Mucosa of stomach (tissue), 1 donor: ENCODE measurements around the gene SLC38A11.

Experiments
- H3K27me3 ChIP-seq: one replicate; pipeline ENCODE4 v1.7.0; 2013; ENCODE audit warnings: mild to moderate bottlenecking, low read length; ENCODE audit not compliant: control insufficient read depth, insufficient read depth
- H3K36me3 ChIP-seq: one replicate; pipeline ENCODE4 v1.7.0; 2013; ENCODE audit warnings: low read length; ENCODE audit not compliant: control insufficient read depth, insufficient read depth
- H3K4me1 ChIP-seq: one replicate; pipeline ENCODE4 v1.7.0; 2013; ENCODE audit warnings: mild to moderate bottlenecking, low read length; ENCODE audit not compliant: control insufficient read depth, insufficient read depth
- H3K4me3 ChIP-seq: one replicate; pipeline ENCODE4 v1.7.0; 2013; ENCODE audit warnings: low read length
- H3K9ac ChIP-seq: one replicate; pipeline ENCODE4 v1.7.0; 2013; ENCODE audit warnings: mild to moderate bottlenecking, low read length, moderate library complexity
- H3K9me3 ChIP-seq: one replicate; pipeline ENCODE4 v1.7.0; 2013; ENCODE audit warnings: mild to moderate bottlenecking, low read length, moderate library complexity; ENCODE audit not compliant: control insufficient read depth
- donor health status: Pancreatic carcinoma.

Gene SLC38A11

DNA sequence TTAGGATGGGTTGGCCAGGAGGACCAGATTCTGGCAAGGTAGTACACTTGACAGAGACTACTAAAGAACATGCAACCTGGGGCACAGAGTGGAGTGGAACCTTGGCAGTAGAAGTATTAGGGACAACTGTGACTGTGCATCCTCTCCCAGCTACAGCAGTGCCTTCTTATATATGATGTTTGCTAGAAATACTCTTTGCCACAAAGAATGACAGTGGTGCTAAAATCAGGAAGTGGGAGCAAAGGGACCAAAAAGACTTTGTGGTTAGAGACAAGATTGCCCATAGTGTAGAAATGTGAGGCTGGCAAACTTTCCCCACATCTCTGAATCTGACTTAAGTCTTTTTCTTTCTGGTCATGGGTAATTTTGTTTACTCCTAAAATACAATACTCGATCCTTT lies 9.4 kb upstream of the SLC38A11 start:
- no peaks in the 10 kb centered on the region for H3K27me3 ChIP-seq
- H3K9me3 ChIP-seq, result no peaks in the 10 kb centered on the region
- H3K36me3 ChIP-seq, result no peaks in the 10 kb centered on the region
- H3K4me1 ChIP-seq, result no peaks in the 10 kb centered on the region
- no peak overlapping the region for H3K4me3 ChIP-seq
- H3K9ac ChIP-seq, result no peak overlapping the region

DNA sequence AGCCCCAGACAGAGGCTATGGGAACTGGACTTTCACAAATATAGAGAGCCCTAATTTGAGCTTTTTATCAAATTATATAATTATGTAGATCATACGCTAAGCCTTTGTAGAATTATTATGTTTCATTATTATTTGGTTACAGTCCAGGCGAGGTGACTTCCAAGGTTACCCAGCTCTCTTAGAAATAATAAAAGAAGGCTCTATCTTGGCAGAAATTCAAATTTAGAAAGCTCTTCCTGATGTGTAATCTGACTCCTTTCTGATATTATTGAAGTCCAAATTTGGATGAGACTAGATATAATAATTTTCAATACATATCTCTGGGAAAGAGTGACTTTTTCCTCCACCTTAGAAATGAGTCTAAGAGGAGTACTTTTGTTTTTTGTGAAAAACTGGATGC lies 4.8 kb upstream of the SLC38A11 start:
- Histone ChIP-seq H3K9me3 (no peaks in the 10 kb centered on the region), H3K27me3 (no peaks in the 10 kb centered on the region)

DNA sequence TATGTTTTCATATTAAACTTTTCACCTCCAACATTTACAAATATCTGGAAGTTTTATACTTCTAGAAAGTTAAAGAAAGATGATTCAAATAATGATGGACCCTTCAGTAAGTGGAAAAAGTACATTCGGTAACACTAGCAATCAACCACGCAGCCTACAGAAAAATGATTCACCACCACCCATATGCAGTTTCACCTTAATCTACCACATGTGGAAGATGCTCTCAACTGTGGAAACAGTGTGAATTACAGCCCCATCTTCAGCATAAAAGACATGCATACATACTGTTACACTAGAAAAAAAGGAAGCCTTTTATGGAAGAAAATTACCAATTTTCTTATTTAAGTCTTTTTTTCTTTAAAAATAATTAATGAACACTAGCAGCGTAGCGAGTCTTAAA lies 1.1 kb downstream of the SLC38A11 start:
- Histone ChIP-seq H3K4me3 (no peak overlapping the region), H3K36me3 (no peaks in the 10 kb centered on the region), H3K4me1 (no peaks in the 10 kb centered on the region), H3K27me3 (no peaks in the 10 kb centered on the region), H3K9ac (peak overlapping the region; percentile 73), H3K9me3 (no peaks in the 10 kb centered on the region)

More for the DNA sequence above, 4.8 kb upstream of the SLC38A11 start:
- no peak overlapping the region for H3K4me3 ChIP-seq
- H3K4me1 ChIP-seq, result no peaks in the 10 kb centered on the region
- H3K36me3 ChIP-seq, result no peaks in the 10 kb centered on the region
- H3K9ac ChIP-seq, result no peak overlapping the region

DNA sequence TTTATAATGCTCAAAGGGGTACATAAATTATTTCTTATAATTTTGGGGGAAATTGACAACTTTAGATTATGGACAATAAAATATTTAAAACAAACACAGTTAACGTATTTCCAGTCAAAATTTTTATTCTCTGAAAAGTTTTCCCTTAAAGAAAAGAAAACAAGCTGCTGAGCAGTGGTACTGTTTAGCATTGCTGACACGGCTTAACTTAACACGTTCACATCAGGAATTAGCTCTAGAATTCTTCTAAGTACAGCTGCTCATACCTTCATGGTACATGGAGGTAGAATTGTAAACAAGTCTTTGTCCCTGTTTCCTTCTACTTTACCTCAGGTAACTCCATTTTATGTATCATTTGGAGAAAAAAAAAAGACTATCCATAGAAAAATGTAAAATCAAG lies 2.0 kb downstream of the SLC38A11 start:
- no peak overlapping the region for H3K4me3 ChIP-seq
- no peaks in the 10 kb centered on the region for H3K4me1 ChIP-seq
- H3K36me3 ChIP-seq, result no peaks in the 10 kb centered on the region
- H3K27me3 ChIP-seq, result no peaks in the 10 kb centered on the region
- no peaks in the 10 kb centered on the region for H3K9me3 ChIP-seq
- H3K9ac ChIP-seq, result peak overlapping the region; percentile 60

DNA sequence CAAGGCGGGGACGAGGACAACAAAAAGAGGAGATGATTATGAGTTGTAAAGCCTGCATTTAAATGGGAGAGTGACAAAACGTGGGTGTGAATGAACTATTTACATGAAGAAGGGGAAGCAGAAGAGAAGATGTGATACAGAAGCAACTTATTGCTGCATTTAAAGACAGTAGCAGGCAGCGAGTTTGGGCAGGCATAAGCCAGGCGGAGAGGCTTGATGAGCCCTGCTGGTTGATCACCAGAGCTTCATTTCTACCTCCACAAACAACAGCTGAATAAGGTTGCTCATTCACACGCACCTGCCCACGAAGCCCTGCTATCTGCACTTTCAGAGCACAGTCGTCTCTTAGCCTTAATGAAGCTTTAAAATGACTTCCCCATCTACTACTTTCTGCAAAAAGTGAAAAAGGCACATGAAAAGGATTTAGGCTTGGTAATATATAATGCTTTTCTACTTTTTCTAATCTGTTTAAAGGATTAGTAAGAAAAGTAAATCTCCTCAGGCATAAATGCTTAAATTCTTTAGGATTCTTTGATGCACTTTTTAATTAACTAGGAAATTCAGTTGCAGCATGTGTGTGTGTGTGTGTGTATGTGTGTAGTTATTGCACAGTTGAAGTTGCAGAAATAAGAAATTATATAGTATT lies 3.1 kb downstream of the SLC38A11 start:
- Histone ChIP-seq H3K27me3 (no peaks in the 10 kb centered on the region), H3K36me3 (no peaks in the 10 kb centered on the region), H3K4me1 (no peaks in the 10 kb centered on the region), H3K9ac (peak overlapping the region; percentile 60), H3K9me3 (no peaks in the 10 kb centered on the region), H3K4me3 (no peak overlapping the region)

DNA sequence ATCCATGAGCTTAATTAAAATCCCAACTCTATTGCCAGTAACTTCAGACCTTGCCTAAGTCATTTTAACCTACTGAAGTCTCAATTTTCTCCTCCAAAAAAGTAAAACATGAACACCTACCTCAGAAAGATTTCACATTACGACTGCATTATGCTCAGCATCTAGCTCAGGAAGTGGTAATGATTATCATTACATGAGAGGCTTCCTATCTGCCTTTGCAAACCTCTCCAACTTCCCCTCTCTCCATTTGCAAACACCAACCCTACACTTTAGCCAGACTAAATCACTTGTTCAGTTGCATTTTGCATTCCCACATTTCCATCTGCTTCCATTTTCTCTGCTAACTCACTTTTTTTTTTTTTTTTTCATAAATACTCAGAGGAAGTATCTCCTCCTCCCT lies 6.8 kb downstream of the SLC38A11 start:
- no peaks in the 10 kb centered on the region for H3K9me3 ChIP-seq
- H3K27me3 ChIP-seq, result no peaks in the 10 kb centered on the region
- no peaks in the 10 kb centered on the region for H3K36me3 ChIP-seq
- no peak overlapping the region for H3K9ac ChIP-seq
- no peak overlapping the region for H3K4me3 ChIP-seq
- peaks cover 2% of the 10 kb centered on the region for H3K4me1 ChIP-seq

DNA sequence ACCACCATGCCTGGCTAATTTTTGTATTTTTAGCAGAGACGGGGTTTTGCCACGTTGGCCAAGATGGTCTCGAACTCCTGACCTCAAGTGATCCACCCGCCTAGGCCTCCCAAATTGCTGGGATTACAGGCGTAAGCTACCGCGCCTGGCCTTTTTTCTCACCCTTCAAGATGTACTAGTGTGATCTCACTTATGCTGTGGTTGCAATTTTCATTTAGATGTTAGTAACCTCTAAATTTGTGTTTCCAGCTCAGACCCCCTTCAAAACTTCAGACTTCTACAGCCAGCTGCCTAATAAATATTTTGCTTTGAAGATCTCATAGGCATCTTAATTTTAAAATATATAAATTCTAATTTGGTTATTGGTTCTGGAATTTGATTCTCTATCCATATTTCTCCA lies 8.0 kb downstream of the SLC38A11 start:
- no peaks in the 10 kb centered on the region for H3K27me3 ChIP-seq
- H3K9ac ChIP-seq, result no peak overlapping the region
- H3K4me1 ChIP-seq, result peaks cover 7% of the 10 kb centered on the region
- no peak overlapping the region for H3K4me3 ChIP-seq
- no peaks in the 10 kb centered on the region for H3K36me3 ChIP-seq
- no peaks in the 10 kb centered on the region for H3K9me3 ChIP-seq

DNA sequence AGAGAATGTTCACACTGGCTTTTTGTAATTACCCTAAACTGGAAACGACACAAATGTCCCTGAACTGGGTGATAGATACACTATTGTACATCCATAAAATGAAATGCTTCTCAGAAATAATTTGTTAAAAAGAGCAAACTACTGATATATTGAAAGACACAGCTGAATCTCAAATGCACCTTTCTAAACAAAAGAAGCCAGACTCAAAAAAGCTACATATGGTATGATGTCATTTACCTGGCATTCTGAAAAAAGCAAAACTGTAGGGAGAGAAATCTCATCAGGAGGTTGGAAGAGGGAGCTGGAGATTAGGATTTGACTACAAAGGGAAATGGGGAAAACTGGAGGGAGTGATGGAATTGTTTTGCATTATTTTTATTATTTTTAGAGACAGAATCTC lies 12.0 kb downstream of the SLC38A11 start:
- Histone ChIP-seq H3K36me3 (no peaks in the 10 kb centered on the region), H3K27me3 (no peaks in the 10 kb centered on the region), H3K4me3 (no peak overlapping the region), H3K9me3 (no peaks in the 10 kb centered on the region), H3K4me1 (peaks cover 7% of the 10 kb centered on the region), H3K9ac (no peak overlapping the region)

DNA sequence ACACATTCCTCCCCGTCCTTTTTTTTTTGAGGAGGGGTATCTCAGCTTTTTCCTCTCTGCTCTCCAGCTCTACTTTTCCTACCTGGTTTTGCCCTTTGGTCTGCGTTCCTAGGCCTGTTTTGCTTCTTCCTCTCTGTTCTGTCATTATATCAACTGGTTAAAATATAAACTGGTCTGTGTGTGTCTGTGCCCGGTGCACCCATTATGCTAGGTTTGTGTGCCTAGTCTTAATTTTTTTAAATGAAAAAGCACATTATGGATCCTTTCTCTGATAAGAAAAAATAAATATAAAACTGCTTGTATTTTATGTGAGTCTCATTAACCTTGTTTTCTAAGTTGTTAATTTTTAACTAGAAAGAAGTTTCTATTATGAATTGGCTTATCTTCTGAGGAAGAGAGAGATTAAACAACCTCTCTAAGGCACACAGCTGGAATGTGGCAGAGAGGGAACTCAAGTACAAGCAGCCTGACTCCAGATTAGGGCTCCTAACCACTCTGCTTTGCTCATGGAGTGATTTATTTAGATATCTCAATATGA lies 17.4 kb downstream of the SLC38A11 start:
- Histone ChIP-seq H3K36me3 (no peaks in the 10 kb centered on the region), H3K9me3 (no peaks in the 10 kb centered on the region), H3K27me3 (no peaks in the 10 kb centered on the region), H3K4me1 (peaks cover 13% of the 10 kb centered on the region), H3K4me3 (no peak overlapping the region), H3K9ac (no peak overlapping the region)

DNA sequence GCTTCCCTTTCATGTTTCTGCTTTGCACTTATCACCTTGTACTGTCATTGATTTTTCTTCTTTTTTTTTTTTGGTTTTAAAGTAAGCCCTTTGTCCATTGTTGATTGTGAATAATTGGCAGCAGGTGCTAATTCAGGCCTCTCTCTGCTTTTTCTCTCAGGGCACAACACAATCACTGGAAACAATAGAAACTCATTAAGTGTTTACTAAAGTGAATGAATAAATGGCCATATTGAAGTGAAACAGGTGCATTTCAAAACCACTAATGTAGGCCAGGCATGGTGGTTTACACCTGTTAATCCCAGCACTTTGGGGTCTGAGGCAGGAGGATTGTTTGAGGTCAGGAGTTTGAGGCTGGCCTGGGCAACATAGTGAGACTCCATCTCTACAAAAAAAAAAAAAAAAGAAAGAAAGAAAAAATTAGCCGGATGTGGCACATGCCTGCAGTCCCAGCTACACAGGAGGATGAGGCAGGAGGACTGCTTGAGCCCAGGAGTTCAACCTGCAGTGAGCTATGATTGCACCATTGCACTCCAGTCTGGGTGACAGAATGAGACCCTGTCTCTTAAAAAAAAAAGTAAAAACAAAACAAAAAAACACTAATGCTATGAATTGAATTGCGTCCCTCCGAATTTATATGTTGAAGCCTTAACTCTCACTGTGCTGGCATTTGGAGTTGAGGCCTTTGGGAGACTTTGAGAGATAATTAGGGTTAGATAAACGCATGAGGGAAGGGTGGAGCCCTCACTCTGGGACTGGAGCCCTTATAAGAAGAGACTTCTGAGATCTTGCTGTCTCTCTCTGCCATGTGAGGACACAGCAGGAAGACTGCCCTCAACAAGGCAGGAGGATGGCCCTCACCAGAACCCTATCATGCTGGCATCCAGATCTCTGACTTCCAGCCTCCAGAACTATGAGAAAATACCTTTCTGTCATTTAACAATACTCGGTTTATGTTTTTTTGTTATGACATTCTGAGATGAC lies 19.9 kb downstream of the SLC38A11 start:
- Histone ChIP-seq H3K27me3 (no peaks in the 10 kb centered on the region), H3K4me1 (peaks cover 13% of the 10 kb centered on the region), H3K9me3 (no peaks in the 10 kb centered on the region), H3K4me3 (no peak overlapping the region), H3K36me3 (no peaks in the 10 kb centered on the region), H3K9ac (no peak overlapping the region)

DNA sequence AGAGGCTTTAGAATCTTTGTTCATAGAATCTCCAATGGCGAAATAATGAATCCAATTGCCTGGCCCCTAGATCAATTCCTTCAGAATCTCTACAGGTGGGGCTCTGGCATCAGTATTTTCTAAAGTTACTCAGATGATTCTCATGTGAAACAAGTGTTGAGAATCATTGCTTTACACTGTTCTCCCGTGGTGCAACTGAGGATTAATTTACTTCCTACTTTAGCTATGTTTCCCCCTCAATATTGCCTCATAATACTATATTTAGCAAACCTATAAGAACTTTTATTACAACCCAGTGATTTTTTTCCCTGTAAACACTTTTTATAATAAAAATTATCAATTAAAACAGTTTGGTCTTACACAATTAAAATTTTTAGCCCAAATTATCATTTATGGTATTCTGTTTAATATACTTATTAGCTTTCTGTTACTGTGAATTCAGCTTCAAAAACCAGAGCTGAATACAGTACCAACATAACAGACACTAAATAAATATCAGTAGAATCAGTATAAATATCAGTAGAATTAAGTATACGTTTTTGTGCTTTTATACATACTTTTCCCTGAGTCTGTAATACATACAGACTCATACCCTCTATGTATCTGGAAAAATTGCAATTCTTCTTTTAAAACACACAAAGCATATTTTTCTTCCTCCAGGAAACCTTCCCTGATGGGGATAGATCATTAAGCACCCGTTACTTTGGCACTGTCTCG lies 20.8 kb downstream of the SLC38A11 start:
- no peaks in the 10 kb centered on the region for H3K36me3 ChIP-seq

More for the DNA sequence above, 20.8 kb downstream of the SLC38A11 start:
- H3K4me1 ChIP-seq, result peaks cover 13% of the 10 kb centered on the region
- no peak overlapping the region for H3K4me3 ChIP-seq
- no peaks in the 10 kb centered on the region for H3K9me3 ChIP-seq
- H3K27me3 ChIP-seq, result no peaks in the 10 kb centered on the region
- H3K9ac ChIP-seq, result no peak overlapping the region
